HepG2 (cell line): ENCODE measurements around the gene SETD2. TPM values are rescaled to one million over a fixed set of nuclear protein-coding genes. Genes with fewer than 3 reads are reported as not detected.

Experiments used
- ATAC-seq: fragments of 200-7000 bp; cut with Tn5 transposase; 3 replicates; pipeline ENCODE4 v1.9.1; 2020; ENCODE audit warnings: mild to moderate bottlenecking, moderate library complexity
- BruUV-seq: library from RNA; stranded (reverse); fragments of 400-500 nt; replicated peaks from 2 replicates; lab custom pipeline; 2021; lab: Mats Ljungman, UMichigan
- CTCF ChIA-PET: fragments of 300-600 bp; formaldehyde crosslinking; extraction: SDS; loops from one replicate; lab custom pipeline; 2021; ENCODE audit warnings: low total read pairs, inconsistent platforms, low intra/inter-chr PET ratio; lab: Yijun Ruan, JAX
- POLR2A ChIA-PET: fragments of 350-600 bp; sonication (Branson Sonifier 250); formaldehyde crosslinking; loops from one replicate; lab custom pipeline; 2020; ENCODE audit warnings: antibody characterized with exemption, inconsistent platforms; lab: Yijun Ruan, JAX
- DNase-seq: peaks from one replicate; pipeline ENCODE4 v3.0.0-alpha.2; 2015; ENCODE audit warnings: low spot score
- FAIRE-seq: peaks from 3 replicates; lab custom pipeline; 2011; peaks lifted over from hg19 to GRCh38; lab: Jason Lieb, UNC
- H2AFZ ChIP-seq: one replicate; pipeline ENCODE4 v1.6.1; 2011; ENCODE audit warnings: low read length, inconsistent platforms
- H3K27ac ChIP-seq: fragments of 300-600 bp; 3 replicates; pipeline ENCODE4 v1.8.0; 2011; ENCODE audit warnings: mixed run types, mild to moderate bottlenecking, mixed read lengths, low read length, inconsistent platforms; ENCODE audit not compliant: insufficient read depth; ENCODE audit errors: extremely low read length
- H3K27me3 ChIP-seq, 2 experiments: fragments of 200-600 bp in 1 of 2; 2 replicates in 1 of 2; 3 replicates in 1 of 2; pipeline versions ENCODE4 v1.6.0 to v1.8.0; 2011; ENCODE audit warnings: low read length in 2 of 2, mild to moderate bottlenecking in 2 of 2, moderate library complexity in 2 of 2, inconsistent platforms in 1 of 2; ENCODE audit not compliant: insufficient read depth in 2 of 2, control insufficient read depth in 1 of 2
- H3K36me3 ChIP-seq, 2 experiments: fragments of 200-600 bp in 1 of 2; replicated peaks in 1 of 2; 2 replicates in 1 of 2; 3 replicates in 1 of 2; pipeline versions ENCODE4 v1.5.1 to v1.8.0; 2011; ENCODE audit warnings: low read length in 2 of 2, inconsistent platforms in 1 of 2; ENCODE audit not compliant: insufficient read depth in 2 of 2, control insufficient read depth in 1 of 2
- H3K4me1 ChIP-seq: 2 replicates; pipeline ENCODE4 v1.5.1; 2012; ENCODE audit warnings: low read length, inconsistent platforms; ENCODE audit not compliant: insufficient read depth
- H3K4me2 ChIP-seq: 2 replicates; pipeline ENCODE4 v1.6.0; 2011; ENCODE audit warnings: low read depth, low read length, inconsistent platforms
- H3K4me3 ChIP-seq, 3 experiments: fragments of 200-600 bp in 1 of 3; sonication (generic), shearing (Covaris generic) in 1 of 3; replicated peaks in 1 of 3; 2 replicates each; pipeline ENCODE4 v1.5.1; 2011 to 2016; ENCODE audit warnings: low read length in 3 of 3, inconsistent platforms in 2 of 3, low read depth in 2 of 3, mild to moderate bottlenecking in 2 of 3, control low read depth in 1 of 3, mixed read lengths in 1 of 3; ENCODE audit not compliant: insufficient read depth in 1 of 3
- H3K79me2 ChIP-seq: one replicate; pipeline ENCODE4 v1.6.1; 2011; ENCODE audit warnings: low read length, inconsistent platforms; ENCODE audit not compliant: insufficient read depth
- H3K9ac ChIP-seq: 2 replicates; pipeline ENCODE4 v1.6.0; 2011; ENCODE audit warnings: mild to moderate bottlenecking, low read depth, low read length, inconsistent platforms; ENCODE audit not compliant: insufficient read depth
- H3K9me3 ChIP-seq: 2 replicates; pipeline ENCODE4 v1.5.1; 2012; ENCODE audit warnings: mild to moderate bottlenecking, low read length
- H4K20me1 ChIP-seq: 2 replicates; pipeline ENCODE4 v1.6.0; 2011; ENCODE audit warnings: inconsistent platforms, mild to moderate bottlenecking, low read length, moderate library complexity; ENCODE audit not compliant: insufficient read depth
- ARHGAP35 ChIP-seq: sonication (generic); formaldehyde crosslinking; IDR thresholded peaks from 2 replicates; pipeline ENCODE4 v1.9.0; 2022; ENCODE audit warnings: mild to moderate bottlenecking, inconsistent platforms, moderate library complexity, missing genetic modification reagents, borderline replicate concordance
- CC2D1A ChIP-seq: sonication (generic); formaldehyde crosslinking; IDR thresholded peaks from 2 replicates; pipeline ENCODE4 v1.8.1; 2023; ENCODE audit warnings: mild to moderate bottlenecking, missing genetic modification reagents
- DBP ChIP-seq: sonication (generic); formaldehyde crosslinking; IDR thresholded peaks from 2 replicates; pipeline ENCODE4 v1.4.0; 2020; ENCODE audit warnings: missing genetic modification reagents; ENCODE audit errors: not compliant biosample characterization
- ELF1 ChIP-seq: sonication (generic); formaldehyde crosslinking; IDR thresholded peaks from 2 replicates; pipeline ENCODE4 v1.4.0; 2020; ENCODE audit warnings: missing genetic modification reagents
- HMGXB4 ChIP-seq, 2 experiments: sonication (generic) in 1 of 2; formaldehyde crosslinking in 1 of 2; IDR thresholded peaks; 2 replicates each; pipeline versions ENCODE4 v1.4.0 to v1.6.1; 2018 to 2020; ENCODE audit warnings: missing genetic modification reagents in 2 of 2, borderline replicate concordance in 1 of 2, low read depth in 1 of 2, mild to moderate bottlenecking in 1 of 2, missing biosample characterization in 1 of 2
- HNRNPL ChIP-seq: fragments of 200-400 bp; formaldehyde crosslinking; IDR thresholded peaks from 2 replicates; pipeline ENCODE4 v1.6.1; 2017; ENCODE audit warnings: mild to moderate bottlenecking, low read depth, low read length
- KLF16 ChIP-seq, 2 experiments: sonication (generic) in 1 of 2; formaldehyde crosslinking in 1 of 2; IDR thresholded peaks; 2 replicates each; pipeline versions ENCODE4 v1.6.1 to v1.8.0; 2016 to 2023; ENCODE audit warnings: missing genetic modification reagents in 2 of 2, missing compliant biosample characterization in 1 of 2
- NFKB2 ChIP-seq: sonication (generic); formaldehyde crosslinking; IDR thresholded peaks from 2 replicates; pipeline ENCODE4 v1.4.0; 2020; ENCODE audit warnings: missing genetic modification reagents, borderline replicate concordance
- SMYD3 ChIP-seq: sonication (generic); formaldehyde crosslinking; IDR thresholded peaks from 2 replicates; pipeline ENCODE4 v1.8.1; 2023; ENCODE audit warnings: mild to moderate bottlenecking, missing genetic modification reagents
- TBL1XR1 ChIP-seq: fragments of 150-350 bp; IDR thresholded peaks from 2 replicates; pipeline ENCODE4 v1.6.1; 2014; ENCODE audit warnings: borderline replicate concordance, low read length; ENCODE audit not compliant: partially characterized antibody
- TERF1 ChIP-seq: sonication (generic); formaldehyde crosslinking; IDR thresholded peaks from 2 replicates; pipeline ENCODE4 v1.8.0; 2022; ENCODE audit warnings: mild to moderate bottlenecking, missing genetic modification reagents, moderate library complexity
- ZNF180 ChIP-seq: sonication (generic); formaldehyde crosslinking; IDR thresholded peaks from 2 replicates; pipeline ENCODE4 v1.4.0; 2020; ENCODE audit warnings: low read depth, missing genetic modification reagents, borderline replicate concordance
- WGBS: methylation state at CpG from one replicate; pipeline ENCODE4 v1.1.6; 2017; ENCODE audit warnings: low lambda C conversion rate; 5-methylcytosine and 5-hydroxymethylcytosine counted together
- in situ Hi-C: cut with HindIII; loops from 2 replicates; pipeline ENCODE4 v1.10.0; 2017; ENCODE audit warnings: low pct_unique_long_range_greater_than_20kb; ENCODE audit not compliant: extremely low pct_ligation_motif_present
- intact Hi-C: fragments of 100-400 bp; cut with micrococcal nuclease; formaldehyde crosslinking; loops from one replicate; pipeline ENCODE4 v1.10.0; 2022; ENCODE audit not compliant: unreplicated experiment
- polyA plus RNA-seq, 8 experiments: library from polyadenylated mRNA; depleted of rRNA in 3 of 8; stranded (reverse) in 7 of 8; unstranded in 1 of 8; fragments of >200 nt; fragmentation: Illumina TruSeq in 4 of 8; extraction: Trizol in 4 of 8; gene quantifications; 2 replicates each; pipeline versions ENCODE4 v1.2.1 to v1.2.3, GENCODE V29; 2011 to 2016; ENCODE audit warnings: low read depth in 4 of 8, missing spikeins in 1 of 8, mixed read lengths in 1 of 8; ENCODE audit not compliant: insufficient read depth in 1 of 8
- total RNA-seq, 5 experiments: library from RNA; depleted of rRNA; stranded (reverse); fragments of >200 nt; fragmentation: Illumina TruSeq; extraction: Trizol; gene quantifications; 2 replicates each; pipeline ENCODE4 v1.2.3, GENCODE V29; 2016; ENCODE audit warnings: low read depth in 1 of 5
- TF ChIP-seq, protein P1 (sequence below): sonication (generic); formaldehyde crosslinking; IDR thresholded peaks from 2 replicates; pipeline ENCODE4 v1.8.0; 2022; ENCODE audit warnings: mild to moderate bottlenecking, missing genetic modification reagents, borderline replicate concordance
- TF ChIP-seq, protein P2 (sequence below): sonication (generic); formaldehyde crosslinking; IDR thresholded peaks from 2 replicates; pipeline ENCODE4 v1.4.0; 2020; ENCODE audit warnings: missing genetic modification reagents
- TF ChIP-seq, protein P3 (sequence below): sonication (generic); formaldehyde crosslinking; IDR thresholded peaks from 2 replicates; pipeline ENCODE4 v1.4.0; 2020; ENCODE audit warnings: missing genetic modification reagents

Gene SETD2
- total and polyA plus RNA-seq, 2 of the 13 experiments (the other 11 are each of a cell fraction or from before 2014, with no cell fraction given), result 14.2 to 24.2 TPM

GRCh38 chr3:46992231-46992630 is 171.7 kb downstream of the SETD2 start:
- Histone ChIP-seq H3K9ac (no peak overlapping the region), H4K20me1 (no peaks in the 10 kb centered on the region), H3K4me1 (no peaks in the 10 kb centered on the region), H3K4me3 (no peak overlapping the region), H3K36me3 (no peaks in the 10 kb centered on the region), H3K9me3 (no peaks in the 10 kb centered on the region), H3K79me2 (no peaks in the 10 kb centered on the region), H3K27ac (no peak overlapping the region), H3K27me3 (no peaks in the 10 kb centered on the region), H2AFZ (no peak overlapping the region), H3K4me2 (no peak overlapping the region)
- intact Hi-C loops, result no loop called here
- ChIA-PET POLR2A (interaction anchor here (0.9 to 1.7 kb wide), 2 partner anchors 13 to 57 kb away, joined by 3 to 5 read pairs; partner anchors contain the start of gene NBEAL2), CTCF (no interaction called here)
- ATAC-seq (no peak), FAIRE-seq (no peak), DNase-seq (no peak)
- in situ Hi-C loops, result no loop called here
- no TSS peak for BruUV-seq
- 95% methylated on average over 8 of the region's 9 CpGs for WGBS
- TF ChIP-seq ELF1 (no peak), SMYD3 (CRISPR knock-in tag) (no peak), CC2D1A (CRISPR knock-in tag) (no peak), KLF16 (CRISPR knock-in tag; IDR thresholded peaks at IDR 0.05) (no peak), ZNF180 (CRISPR knock-in tag) (no peak), ARHGAP35 (no peak), DBP (CRISPR knock-in tag) (no peak), HNRNPL (no peak), TERF1 (CRISPR knock-in tag) (no peak), HMGXB4 (CRISPR knock-in tag; IDR thresholded peaks at IDR 0.05; ENCODE audit: borderline replicate concordance in 1 of 2, low read depth in 1 of 2) (no peak), NFKB2 (CRISPR knock-in tag) (no peak), TBL1XR1 (no peak)
- TF ChIP-seq, protein P1, sequence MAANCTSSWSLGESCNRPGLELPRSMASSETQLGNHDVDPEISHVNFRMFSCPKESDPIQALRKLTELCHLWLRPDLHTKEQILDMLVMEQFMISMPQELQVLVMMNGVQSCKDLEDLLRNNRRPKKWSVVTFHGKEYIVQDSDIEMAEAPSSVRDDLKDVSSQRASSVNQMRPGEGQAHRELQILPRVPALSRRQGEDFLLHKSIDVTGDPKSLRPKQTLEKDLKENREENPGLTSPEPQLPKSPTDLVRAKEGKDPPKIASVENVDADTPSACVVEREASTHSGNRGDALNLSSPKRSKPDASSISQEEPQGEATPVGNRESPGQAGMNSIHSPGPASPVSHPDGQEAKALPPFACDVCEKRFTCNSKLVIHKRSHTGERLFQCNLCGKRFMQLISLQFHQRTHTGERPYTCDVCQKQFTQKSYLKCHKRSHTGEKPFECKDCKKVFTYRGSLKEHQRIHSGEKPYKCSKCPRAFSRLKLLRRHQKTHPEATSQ (CRISPR knock-in tag), result no peak
- TF ChIP-seq, protein P2, sequence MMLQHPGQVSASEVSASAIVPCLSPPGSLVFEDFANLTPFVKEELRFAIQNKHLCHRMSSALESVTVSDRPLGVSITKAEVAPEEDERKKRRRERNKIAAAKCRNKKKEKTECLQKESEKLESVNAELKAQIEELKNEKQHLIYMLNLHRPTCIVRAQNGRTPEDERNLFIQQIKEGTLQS, result no peak
- TF ChIP-seq, protein P3, sequence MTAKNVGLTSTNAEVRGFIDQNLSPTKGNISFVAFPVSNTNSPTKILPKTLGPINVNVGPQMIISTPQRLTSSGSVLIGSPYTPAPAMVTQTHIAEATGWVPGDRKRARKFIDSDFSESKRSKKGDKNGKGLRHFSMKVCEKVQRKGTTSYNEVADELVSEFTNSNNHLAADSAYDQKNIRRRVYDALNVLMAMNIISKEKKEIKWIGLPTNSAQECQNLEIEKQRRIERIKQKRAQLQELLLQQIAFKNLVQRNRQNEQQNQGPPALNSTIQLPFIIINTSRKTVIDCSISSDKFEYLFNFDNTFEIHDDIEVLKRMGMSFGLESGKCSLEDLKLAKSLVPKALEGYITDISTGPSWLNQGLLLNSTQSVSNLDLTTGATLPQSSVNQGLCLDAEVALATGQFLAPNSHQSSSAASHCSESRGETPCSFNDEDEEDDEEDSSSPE (CRISPR knock-in tag), result no peak
